Retinal pigment epithelial cell (primary cell): ENCODE results near the gene ISY1.
A peak's percentile ranks its signal among the peaks of the same experiment; 100 is the strongest.
"Not testable (repeated sequence)": the region's sequence is repeated elsewhere in the genome, so short reads cannot be mapped to it uniquely, and the experiment has no call there.

Source experiments
- DNase-seq: peaks from one replicate; pipeline ENCODE4 v3.0.0-alpha.2; 2010; ENCODE audit warnings: low read depth
- H3K4me3 ChIP-seq: 2 replicates; pipeline ENCODE4 v1.5.1; 2011; ENCODE audit warnings: mild to moderate bottlenecking, low read length, control low read depth, moderate library complexity
- TF ChIP-seq, protein P1 (sequence below): conservative IDR thresholded peaks from 2 replicates; pipeline ENCODE4 v1.5.1; 2011; ENCODE audit warnings: low read depth, low read length, control low read depth, inconsistent platforms

The ISY1 gene

DNA sequence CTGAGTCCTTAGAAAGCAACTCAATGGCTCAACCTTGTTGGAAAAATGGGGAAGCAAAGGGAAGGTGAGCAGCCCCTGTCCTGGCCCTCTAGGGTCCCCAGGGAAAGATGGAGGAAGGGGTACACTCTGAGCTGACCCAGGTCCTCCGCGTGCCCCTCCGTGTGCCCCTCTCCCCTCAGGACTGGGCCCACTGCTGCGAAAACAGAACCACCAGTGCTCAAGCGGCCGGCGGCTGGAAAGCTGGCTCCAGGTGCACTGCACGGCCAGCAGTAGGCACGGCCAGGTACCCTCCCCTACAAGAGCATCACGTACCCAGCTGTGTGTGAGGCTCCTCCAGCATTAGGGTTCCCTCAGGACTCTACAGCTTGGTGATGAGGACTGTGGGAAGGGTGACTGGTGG lies 65.6 kb downstream of the ISY1 start:
- DNase-seq = no peak
- no peak overlapping the region for H3K4me3 ChIP-seq
- TF ChIP-seq, protein P1, sequence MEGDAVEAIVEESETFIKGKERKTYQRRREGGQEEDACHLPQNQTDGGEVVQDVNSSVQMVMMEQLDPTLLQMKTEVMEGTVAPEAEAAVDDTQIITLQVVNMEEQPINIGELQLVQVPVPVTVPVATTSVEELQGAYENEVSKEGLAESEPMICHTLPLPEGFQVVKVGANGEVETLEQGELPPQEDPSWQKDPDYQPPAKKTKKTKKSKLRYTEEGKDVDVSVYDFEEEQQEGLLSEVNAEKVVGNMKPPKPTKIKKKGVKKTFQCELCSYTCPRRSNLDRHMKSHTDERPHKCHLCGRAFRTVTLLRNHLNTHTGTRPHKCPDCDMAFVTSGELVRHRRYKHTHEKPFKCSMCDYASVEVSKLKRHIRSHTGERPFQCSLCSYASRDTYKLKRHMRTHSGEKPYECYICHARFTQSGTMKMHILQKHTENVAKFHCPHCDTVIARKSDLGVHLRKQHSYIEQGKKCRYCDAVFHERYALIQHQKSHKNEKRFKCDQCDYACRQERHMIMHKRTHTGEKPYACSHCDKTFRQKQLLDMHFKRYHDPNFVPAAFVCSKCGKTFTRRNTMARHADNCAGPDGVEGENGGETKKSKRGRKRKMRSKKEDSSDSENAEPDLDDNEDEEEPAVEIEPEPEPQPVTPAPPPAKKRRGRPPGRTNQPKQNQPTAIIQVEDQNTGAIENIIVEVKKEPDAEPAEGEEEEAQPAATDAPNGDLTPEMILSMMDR = no peak

GRCh38 chr3:129088312-129088711 lies 72.6 kb downstream of the ISY1 start:
- H3K4me3 ChIP-seq, DNase-seq: not testable (repeated sequence)

- not testable (repeated sequence) for H3K4me3 ChIP-seq
- peak; percentile 6 for DNase-seq
Observed at GRCh38 chr3:129087904-129088303, 73.0 kb downstream of the ISY1 start.

- TF ChIP-seq, protein P1 = no peak
- no peak for DNase-seq
Observed at GRCh38 chr3:129087138-129087702, 73.6 kb downstream of the ISY1 start.

GRCh38 chr3:129085818-129086217 lies 75.0 kb downstream of the ISY1 start:
- DNase-seq = no peak
- TF ChIP-seq, protein P1 = no peak
- no peak overlapping the region for H3K4me3 ChIP-seq

More at GRCh38 chr3:129087138-129087702, 73.6 kb downstream of the ISY1 start:
- no peak overlapping the region for H3K4me3 ChIP-seq

- TF ChIP-seq, protein P1 = no peak
- DNase-seq = no peak
- no peak overlapping the region for H3K4me3 ChIP-seq
Observed at GRCh38 chr3:129085165-129085715, 75.6 kb downstream of the ISY1 start.

- TF ChIP-seq, protein P1 = no peak
- no peak for DNase-seq
- H3K4me3 ChIP-seq = no peak overlapping the region
Observed at GRCh38 chr3:129084501-129084900, 76.4 kb downstream of the ISY1 start.

DNA sequence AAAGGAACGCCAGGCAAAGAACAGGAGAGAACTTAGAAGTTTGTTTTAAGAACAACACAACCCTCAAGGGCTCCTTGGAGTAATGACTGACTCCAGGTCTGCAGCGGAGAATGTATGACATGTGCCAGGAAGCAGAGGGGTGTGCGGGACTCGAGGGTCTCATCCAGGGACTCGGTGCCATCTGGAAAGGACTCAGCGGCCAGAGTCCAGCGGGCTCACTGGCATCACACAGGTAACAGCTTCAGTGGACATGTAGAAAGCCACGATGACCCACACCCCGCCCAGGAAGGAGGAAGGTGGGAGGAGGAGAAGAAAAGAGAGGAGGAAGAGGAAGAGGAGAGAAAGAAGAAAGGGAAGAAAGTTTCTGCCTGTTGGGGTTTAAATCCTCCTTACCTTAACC lies 78.8 kb downstream of the ISY1 start:
- no peak for DNase-seq
- no peak overlapping the region for H3K4me3 ChIP-seq
- TF ChIP-seq, protein P1 = no peak
